Measurements from ENCODE around the gene TET3. TPM values are rescaled to one million over a fixed set of nuclear protein-coding genes. Genes with fewer than 3 reads are reported as not detected.

TET3 gene
- total and polyA plus RNA-seq, 9 of the 15 experiments (the other 6 are each of a cell fraction or from before 2014, with no cell fraction given) = 0.35 to 16.3 (median 5.5) TPM

GRCh38 chr2:74002505-74003421 lies 18.1 kb downstream of the TET3 start (continued):
- TF ChIP-seq, protein P1, sequence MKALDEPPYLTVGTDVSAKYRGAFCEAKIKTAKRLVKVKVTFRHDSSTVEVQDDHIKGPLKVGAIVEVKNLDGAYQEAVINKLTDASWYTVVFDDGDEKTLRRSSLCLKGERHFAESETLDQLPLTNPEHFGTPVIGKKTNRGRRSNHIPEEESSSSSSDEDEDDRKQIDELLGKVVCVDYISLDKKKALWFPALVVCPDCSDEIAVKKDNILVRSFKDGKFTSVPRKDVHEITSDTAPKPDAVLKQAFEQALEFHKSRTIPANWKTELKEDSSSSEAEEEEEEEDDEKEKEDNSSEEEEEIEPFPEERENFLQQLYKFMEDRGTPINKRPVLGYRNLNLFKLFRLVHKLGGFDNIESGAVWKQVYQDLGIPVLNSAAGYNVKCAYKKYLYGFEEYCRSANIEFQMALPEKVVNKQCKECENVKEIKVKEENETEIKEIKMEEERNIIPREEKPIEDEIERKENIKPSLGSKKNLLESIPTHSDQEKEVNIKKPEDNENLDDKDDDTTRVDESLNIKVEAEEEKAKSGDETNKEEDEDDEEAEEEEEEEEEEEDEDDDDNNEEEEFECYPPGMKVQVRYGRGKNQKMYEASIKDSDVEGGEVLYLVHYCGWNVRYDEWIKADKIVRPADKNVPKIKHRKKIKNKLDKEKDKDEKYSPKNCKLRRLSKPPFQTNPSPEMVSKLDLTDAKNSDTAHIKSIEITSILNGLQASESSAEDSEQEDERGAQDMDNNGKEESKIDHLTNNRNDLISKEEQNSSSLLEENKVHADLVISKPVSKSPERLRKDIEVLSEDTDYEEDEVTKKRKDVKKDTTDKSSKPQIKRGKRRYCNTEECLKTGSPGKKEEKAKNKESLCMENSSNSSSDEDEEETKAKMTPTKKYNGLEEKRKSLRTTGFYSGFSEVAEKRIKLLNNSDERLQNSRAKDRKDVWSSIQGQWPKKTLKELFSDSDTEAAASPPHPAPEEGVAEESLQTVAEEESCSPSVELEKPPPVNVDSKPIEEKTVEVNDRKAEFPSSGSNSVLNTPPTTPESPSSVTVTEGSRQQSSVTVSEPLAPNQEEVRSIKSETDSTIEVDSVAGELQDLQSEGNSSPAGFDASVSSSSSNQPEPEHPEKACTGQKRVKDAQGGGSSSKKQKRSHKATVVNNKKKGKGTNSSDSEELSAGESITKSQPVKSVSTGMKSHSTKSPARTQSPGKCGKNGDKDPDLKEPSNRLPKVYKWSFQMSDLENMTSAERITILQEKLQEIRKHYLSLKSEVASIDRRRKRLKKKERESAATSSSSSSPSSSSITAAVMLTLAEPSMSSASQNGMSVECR (CRISPR knock-in tag; IDR thresholded peaks at IDR 0.05) = no peak
- no peak for TF ChIP-seq SMAD2 (IDR thresholded peaks at IDR 0.05; ENCODE audit: low read depth, low read length)
- no peak for TF ChIP-seq MXI1 (IDR thresholded peaks at IDR 0.05; ENCODE audit: low read depth, low read length)
- no peak for TF ChIP-seq ARNT (IDR thresholded peaks at IDR 0.05)
- TF ChIP-seq, protein P2, sequence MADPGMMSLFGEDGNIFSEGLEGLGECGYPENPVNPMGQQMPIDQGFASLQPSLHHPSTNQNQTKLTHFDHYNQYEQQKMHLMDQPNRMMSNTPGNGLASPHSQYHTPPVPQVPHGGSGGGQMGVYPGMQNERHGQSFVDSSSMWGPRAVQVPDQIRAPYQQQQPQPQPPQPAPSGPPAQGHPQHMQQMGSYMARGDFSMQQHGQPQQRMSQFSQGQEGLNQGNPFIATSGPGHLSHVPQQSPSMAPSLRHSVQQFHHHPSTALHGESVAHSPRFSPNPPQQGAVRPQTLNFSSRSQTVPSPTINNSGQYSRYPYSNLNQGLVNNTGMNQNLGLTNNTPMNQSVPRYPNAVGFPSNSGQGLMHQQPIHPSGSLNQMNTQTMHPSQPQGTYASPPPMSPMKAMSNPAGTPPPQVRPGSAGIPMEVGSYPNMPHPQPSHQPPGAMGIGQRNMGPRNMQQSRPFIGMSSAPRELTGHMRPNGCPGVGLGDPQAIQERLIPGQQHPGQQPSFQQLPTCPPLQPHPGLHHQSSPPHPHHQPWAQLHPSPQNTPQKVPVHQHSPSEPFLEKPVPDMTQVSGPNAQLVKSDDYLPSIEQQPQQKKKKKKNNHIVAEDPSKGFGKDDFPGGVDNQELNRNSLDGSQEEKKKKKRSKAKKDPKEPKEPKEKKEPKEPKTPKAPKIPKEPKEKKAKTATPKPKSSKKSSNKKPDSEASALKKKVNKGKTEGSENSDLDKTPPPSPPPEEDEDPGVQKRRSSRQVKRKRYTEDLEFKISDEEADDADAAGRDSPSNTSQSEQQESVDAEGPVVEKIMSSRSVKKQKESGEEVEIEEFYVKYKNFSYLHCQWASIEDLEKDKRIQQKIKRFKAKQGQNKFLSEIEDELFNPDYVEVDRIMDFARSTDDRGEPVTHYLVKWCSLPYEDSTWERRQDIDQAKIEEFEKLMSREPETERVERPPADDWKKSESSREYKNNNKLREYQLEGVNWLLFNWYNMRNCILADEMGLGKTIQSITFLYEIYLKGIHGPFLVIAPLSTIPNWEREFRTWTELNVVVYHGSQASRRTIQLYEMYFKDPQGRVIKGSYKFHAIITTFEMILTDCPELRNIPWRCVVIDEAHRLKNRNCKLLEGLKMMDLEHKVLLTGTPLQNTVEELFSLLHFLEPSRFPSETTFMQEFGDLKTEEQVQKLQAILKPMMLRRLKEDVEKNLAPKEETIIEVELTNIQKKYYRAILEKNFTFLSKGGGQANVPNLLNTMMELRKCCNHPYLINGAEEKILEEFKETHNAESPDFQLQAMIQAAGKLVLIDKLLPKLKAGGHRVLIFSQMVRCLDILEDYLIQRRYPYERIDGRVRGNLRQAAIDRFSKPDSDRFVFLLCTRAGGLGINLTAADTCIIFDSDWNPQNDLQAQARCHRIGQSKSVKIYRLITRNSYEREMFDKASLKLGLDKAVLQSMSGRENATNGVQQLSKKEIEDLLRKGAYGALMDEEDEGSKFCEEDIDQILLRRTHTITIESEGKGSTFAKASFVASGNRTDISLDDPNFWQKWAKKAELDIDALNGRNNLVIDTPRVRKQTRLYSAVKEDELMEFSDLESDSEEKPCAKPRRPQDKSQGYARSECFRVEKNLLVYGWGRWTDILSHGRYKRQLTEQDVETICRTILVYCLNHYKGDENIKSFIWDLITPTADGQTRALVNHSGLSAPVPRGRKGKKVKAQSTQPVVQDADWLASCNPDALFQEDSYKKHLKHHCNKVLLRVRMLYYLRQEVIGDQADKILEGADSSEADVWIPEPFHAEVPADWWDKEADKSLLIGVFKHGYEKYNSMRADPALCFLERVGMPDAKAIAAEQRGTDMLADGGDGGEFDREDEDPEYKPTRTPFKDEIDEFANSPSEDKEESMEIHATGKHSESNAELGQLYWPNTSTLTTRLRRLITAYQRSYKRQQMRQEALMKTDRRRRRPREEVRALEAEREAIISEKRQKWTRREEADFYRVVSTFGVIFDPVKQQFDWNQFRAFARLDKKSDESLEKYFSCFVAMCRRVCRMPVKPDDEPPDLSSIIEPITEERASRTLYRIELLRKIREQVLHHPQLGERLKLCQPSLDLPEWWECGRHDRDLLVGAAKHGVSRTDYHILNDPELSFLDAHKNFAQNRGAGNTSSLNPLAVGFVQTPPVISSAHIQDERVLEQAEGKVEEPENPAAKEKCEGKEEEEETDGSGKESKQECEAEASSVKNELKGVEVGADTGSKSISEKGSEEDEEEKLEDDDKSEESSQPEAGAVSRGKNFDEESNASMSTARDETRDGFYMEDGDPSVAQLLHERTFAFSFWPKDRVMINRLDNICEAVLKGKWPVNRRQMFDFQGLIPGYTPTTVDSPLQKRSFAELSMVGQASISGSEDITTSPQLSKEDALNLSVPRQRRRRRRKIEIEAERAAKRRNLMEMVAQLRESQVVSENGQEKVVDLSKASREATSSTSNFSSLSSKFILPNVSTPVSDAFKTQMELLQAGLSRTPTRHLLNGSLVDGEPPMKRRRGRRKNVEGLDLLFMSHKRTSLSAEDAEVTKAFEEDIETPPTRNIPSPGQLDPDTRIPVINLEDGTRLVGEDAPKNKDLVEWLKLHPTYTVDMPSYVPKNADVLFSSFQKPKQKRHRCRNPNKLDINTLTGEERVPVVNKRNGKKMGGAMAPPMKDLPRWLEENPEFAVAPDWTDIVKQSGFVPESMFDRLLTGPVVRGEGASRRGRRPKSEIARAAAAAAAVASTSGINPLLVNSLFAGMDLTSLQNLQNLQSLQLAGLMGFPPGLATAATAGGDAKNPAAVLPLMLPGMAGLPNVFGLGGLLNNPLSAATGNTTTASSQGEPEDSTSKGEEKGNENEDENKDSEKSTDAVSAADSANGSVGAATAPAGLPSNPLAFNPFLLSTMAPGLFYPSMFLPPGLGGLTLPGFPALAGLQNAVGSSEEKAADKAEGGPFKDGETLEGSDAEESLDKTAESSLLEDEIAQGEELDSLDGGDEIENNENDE (IDR thresholded peaks at IDR 0.05; ENCODE audit: low read depth, low read length) = no peak
- TF ChIP-seq, protein P3, sequence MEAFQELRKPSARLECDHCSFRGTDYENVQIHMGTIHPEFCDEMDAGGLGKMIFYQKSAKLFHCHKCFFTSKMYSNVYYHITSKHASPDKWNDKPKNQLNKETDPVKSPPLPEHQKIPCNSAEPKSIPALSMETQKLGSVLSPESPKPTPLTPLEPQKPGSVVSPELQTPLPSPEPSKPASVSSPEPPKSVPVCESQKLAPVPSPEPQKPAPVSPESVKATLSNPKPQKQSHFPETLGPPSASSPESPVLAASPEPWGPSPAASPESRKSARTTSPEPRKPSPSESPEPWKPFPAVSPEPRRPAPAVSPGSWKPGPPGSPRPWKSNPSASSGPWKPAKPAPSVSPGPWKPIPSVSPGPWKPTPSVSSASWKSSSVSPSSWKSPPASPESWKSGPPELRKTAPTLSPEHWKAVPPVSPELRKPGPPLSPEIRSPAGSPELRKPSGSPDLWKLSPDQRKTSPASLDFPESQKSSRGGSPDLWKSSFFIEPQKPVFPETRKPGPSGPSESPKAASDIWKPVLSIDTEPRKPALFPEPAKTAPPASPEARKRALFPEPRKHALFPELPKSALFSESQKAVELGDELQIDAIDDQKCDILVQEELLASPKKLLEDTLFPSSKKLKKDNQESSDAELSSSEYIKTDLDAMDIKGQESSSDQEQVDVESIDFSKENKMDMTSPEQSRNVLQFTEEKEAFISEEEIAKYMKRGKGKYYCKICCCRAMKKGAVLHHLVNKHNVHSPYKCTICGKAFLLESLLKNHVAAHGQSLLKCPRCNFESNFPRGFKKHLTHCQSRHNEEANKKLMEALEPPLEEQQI (IDR thresholded peaks at IDR 0.05) = no peak
- peak; percentile 82 for TF ChIP-seq RBM25 (IDR thresholded peaks at IDR 0.05; ENCODE audit: low read depth, low read length, severe bottlenecking)

All from K562 (cell line).